ENCODE data around the gene TOP3A.

DNA sequence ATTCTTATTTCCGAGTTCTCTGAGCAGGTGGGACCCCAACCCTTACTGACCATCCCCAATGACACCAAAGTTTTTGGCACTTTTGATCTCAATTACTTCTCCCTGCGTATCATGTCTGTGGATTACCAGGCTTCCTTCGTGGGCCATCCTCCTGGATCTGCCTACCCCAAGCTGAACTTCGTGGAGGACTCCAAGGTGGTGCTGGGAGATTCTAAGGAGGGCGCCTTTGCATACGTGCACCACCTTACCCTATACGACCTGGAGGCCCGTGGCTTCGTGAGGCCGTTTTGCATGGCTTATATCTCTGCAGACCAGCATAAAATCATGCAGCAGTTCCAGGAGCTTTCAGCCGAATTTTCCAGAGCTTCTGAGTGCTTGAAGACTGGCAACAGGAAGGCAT is 1.2 kb upstream of the TOP3A start:
- TF ChIP-seq CTCF (optimal IDR thresholded peaks at IDR 0.05 in 1 of 3, IDR thresholded peaks at IDR 0.05 in 1 of 3, conservative IDR thresholded peaks at IDR 0.05 in 1 of 3; ENCODE audit: extremely low read depth in 1 of 3, insufficient read depth in 2 of 3, low read length in 3 of 3) (no peak), EZH2 (IDR thresholded peaks at IDR 0.05; ENCODE audit: low read length) (no peak)

Data from keratinocyte (primary cell).